K562 (cell line): ENCODE measurements around the gene CDCA3. TPM values are rescaled to one million over a fixed set of nuclear protein-coding genes. Genes with fewer than 3 reads are reported as not detected.

Experiments used
- ATAC-seq: fragments of 200-7000 bp; cut with Tn5 transposase; 3 replicates; pipeline ENCODE4 v1.9.1; 2020; ENCODE audit warnings: moderate library complexity
- BruUV-seq: library from RNA; stranded (reverse); fragments of 400-500 nt; replicated peaks from 2 replicates; lab custom pipeline; 2021; lab: Mats Ljungman, UMichigan
- CTCF ChIA-PET: fragments of 300-600 bp; formaldehyde crosslinking; extraction: SDS; loops from one replicate; lab custom pipeline; 2021; ENCODE audit warnings: low intra/inter-chr PET ratio; lab: Yijun Ruan, JAX
- POLR2A ChIA-PET: fragments of 300-600, 350-650 bp; sonication (Branson Sonifier 250); formaldehyde crosslinking; extraction: SDS; loops from one replicate; lab custom pipeline; 2021; ENCODE audit warnings: antibody characterized with exemption, inconsistent platforms; lab: Yijun Ruan, JAX
- DNase-seq, 4 experiments: peaks; one replicate each; pipeline versions ENCODE4 v3.0.0 to v3.0.0-alpha.2; 2011 to 2018; ENCODE audit warnings: low spot score in 3 of 4, mixed read lengths in 3 of 4; ENCODE audit errors: extremely low read depth in 1 of 4
- FAIRE-seq: peaks from 2 replicates; lab custom pipeline; 2011; peaks lifted over from hg19 to GRCh38; lab: Jason Lieb, UNC
- H2AFZ ChIP-seq: 2 replicates; pipeline ENCODE4 v1.6.0; 2011; ENCODE audit warnings: low read depth, low read length, control low read depth, inconsistent platforms
- H3K27ac ChIP-seq: fragments of 200-600 bp; 3 replicates; pipeline ENCODE4 v1.8.0; 2011; ENCODE audit warnings: low read depth, mild to moderate bottlenecking, control low read depth, inconsistent platforms, low read length, moderate library complexity, mixed read lengths; ENCODE audit errors: extremely low read depth
- H3K27me3 ChIP-seq, 2 experiments: fragments of 300-600 bp in 1 of 2; 2 replicates in 1 of 2; 3 replicates in 1 of 2; pipeline versions ENCODE4 v1.6.0 to v1.8.0; 2011; ENCODE audit warnings: inconsistent platforms in 2 of 2, low read length in 2 of 2, mild to moderate bottlenecking in 1 of 2, mixed read lengths in 1 of 2, moderate library complexity in 1 of 2; ENCODE audit not compliant: control insufficient read depth in 2 of 2, insufficient read depth in 2 of 2
- H3K36me3 ChIP-seq: fragments of 300-600 bp; 3 replicates; pipeline ENCODE4 v1.8.0; 2011; ENCODE audit warnings: mild to moderate bottlenecking, low read length, inconsistent platforms; ENCODE audit not compliant: control insufficient read depth, insufficient read depth
- H3K4me1 ChIP-seq, 2 experiments: fragments of 200-600 bp in 1 of 2; replicated peaks in 1 of 2; 2 replicates in 1 of 2; 3 replicates in 1 of 2; pipeline versions ENCODE4 v1.5.1 to v1.8.0; 2011; ENCODE audit warnings: inconsistent platforms in 2 of 2, low read length in 2 of 2, mild to moderate bottlenecking in 1 of 2, mixed read lengths in 1 of 2, moderate library complexity in 1 of 2; ENCODE audit not compliant: control insufficient read depth in 2 of 2, insufficient read depth in 2 of 2
- H3K4me2 ChIP-seq: 2 replicates; pipeline ENCODE4 v1.6.1; 2011; ENCODE audit warnings: low read length, control low read depth, inconsistent platforms, mixed read lengths; ENCODE audit not compliant: insufficient read depth
- H3K4me3 ChIP-seq: fragments of 200-600 bp; sonication (generic), shearing (Covaris generic); 2 replicates; pipeline ENCODE4 v1.5.1; 2016; ENCODE audit warnings: control low read depth, inconsistent platforms
- H3K79me2 ChIP-seq: fragments of 200-600 bp; 3 replicates; pipeline ENCODE4 v1.8.0; 2011; ENCODE audit warnings: low read length, inconsistent platforms; ENCODE audit not compliant: control insufficient read depth, insufficient read depth
- H3K9ac ChIP-seq, 2 experiments: 2 replicates each; pipeline versions ENCODE4 v1.6.0 to v1.6.1; 2011; ENCODE audit warnings: low read depth in 2 of 2, low read length in 2 of 2, control low read depth in 1 of 2, inconsistent platforms in 1 of 2, mild to moderate bottlenecking in 1 of 2, mixed read lengths in 1 of 2; ENCODE audit not compliant: insufficient read depth in 1 of 2
- H3K9me1 ChIP-seq: one replicate; pipeline ENCODE4 v1.6.0; 2011; ENCODE audit warnings: inconsistent platforms, mild to moderate bottlenecking, low read length, moderate library complexity; ENCODE audit not compliant: control insufficient read depth, insufficient read depth
- H3K9me3 ChIP-seq: replicated peaks from 2 replicates; pipeline ENCODE4 v1.5.1; 2011; ENCODE audit warnings: low read depth, low read length, inconsistent platforms; ENCODE audit not compliant: control insufficient read depth, insufficient read depth
- H4K20me1 ChIP-seq: replicated peaks from 2 replicates; pipeline ENCODE4 v1.6.1; 2011; ENCODE audit warnings: low read length, inconsistent platforms, mixed read lengths; ENCODE audit not compliant: control insufficient read depth, insufficient read depth
- ARID1B ChIP-seq: fragments of 450-650 bp; IDR thresholded peaks from 2 replicates; pipeline ENCODE4 v1.6.1; 2016; ENCODE audit warnings: antibody characterized with exemption, mild to moderate bottlenecking, inconsistent platforms
- BMI1 ChIP-seq: fragments of 150-350 bp; IDR thresholded peaks from 2 replicates; pipeline ENCODE4 v1.6.1; 2014; ENCODE audit warnings: low read length
- CCNT2 ChIP-seq: IDR thresholded peaks from 2 replicates; pipeline ENCODE4 v1.6.1; 2011; ENCODE audit warnings: borderline replicate concordance, low read depth, mild to moderate bottlenecking, moderate library complexity, mixed read lengths, low read length; ENCODE audit not compliant: insufficient read length; ENCODE audit errors: extremely low read depth
- CHD4 ChIP-seq: fragments of 200-600 bp; sonication (generic); IDR thresholded peaks from 3 replicates; pipeline ENCODE4 v1.6.1; 2012; ENCODE audit warnings: low read depth, mild to moderate bottlenecking, mixed read lengths, low read length, inconsistent platforms; ENCODE audit not compliant: insufficient read depth, insufficient replicate concordance, poor library complexity, severe bottlenecking
- FOXP1 ChIP-seq: sonication (generic); formaldehyde crosslinking; IDR thresholded peaks from 2 replicates; pipeline ENCODE4 v1.8.0; 2022; ENCODE audit warnings: mild to moderate bottlenecking, missing genetic modification reagents
- ILK ChIP-seq: fragments of 450-650 bp; IDR thresholded peaks from 2 replicates; pipeline ENCODE4 v1.6.1; 2016; ENCODE audit warnings: missing genetic modification characterization, low read depth, mild to moderate bottlenecking, missing compliant biosample characterization, moderate library complexity, borderline replicate concordance
- KDM1A ChIP-seq, 2 experiments: fragments of 450-650 bp; IDR thresholded peaks; 2 replicates each; pipeline ENCODE4 v1.6.1; 2016; ENCODE audit warnings: mild to moderate bottlenecking in 2 of 2
- PKNOX1 ChIP-seq: fragments of 450-650 bp; IDR thresholded peaks from 2 replicates; pipeline ENCODE4 v1.6.1; 2016
- PTBP1 ChIP-seq: fragments of 200-400 bp; formaldehyde crosslinking; IDR thresholded peaks from 2 replicates; pipeline ENCODE4 v1.6.1; 2017; ENCODE audit warnings: low read depth, low read length
- RFX5 ChIP-seq: IDR thresholded peaks from 2 replicates; pipeline ENCODE4 v1.6.1; 2011; ENCODE audit warnings: low read depth, mild to moderate bottlenecking, improper control_type of control experiment, low read length
- SAP30 ChIP-seq: fragments of 200-600 bp; sonication (generic); IDR thresholded peaks from 2 replicates; pipeline ENCODE4 v1.6.1; 2012; ENCODE audit warnings: borderline replicate concordance, low read depth, mild to moderate bottlenecking, moderate library complexity, low read length, control low read depth, inconsistent platforms; ENCODE audit not compliant: insufficient read depth, poor library complexity, severe bottlenecking
- SMAD1 ChIP-seq: fragments of 150-350 bp; IDR thresholded peaks from 2 replicates; pipeline ENCODE4 v1.6.1; 2014; ENCODE audit warnings: low read length, low read depth; ENCODE audit not compliant: partially characterized antibody
- TCF7L2 ChIP-seq: fragments of 150-350 bp; IDR thresholded peaks from 2 replicates; pipeline ENCODE4 v1.6.1; 2016; ENCODE audit warnings: low read depth, mild to moderate bottlenecking, low read length, moderate library complexity
- THRAP3 ChIP-seq: fragments of 450-650 bp; IDR thresholded peaks from 2 replicates; pipeline ENCODE4 v1.6.1; 2016; ENCODE audit warnings: mild to moderate bottlenecking, inconsistent platforms, borderline replicate concordance
- ZNF384 ChIP-seq: IDR thresholded peaks from 2 replicates; pipeline ENCODE4 v1.6.1; 2012; ENCODE audit warnings: low read depth, low read length, improper control_type of control experiment
- WGBS: fragments of 100-300 bp; shearing (Covaris generic); methylation state at CpG from one replicate; pipeline ENCODE4 v1.1.6; 2016; ENCODE audit warnings: low coverage, mixed read lengths; ENCODE audit not compliant: insufficient coverage; ENCODE audit errors: missing lambda C conversion rate; 5-methylcytosine and 5-hydroxymethylcytosine counted together
- in situ Hi-C: fragments of 300-500 bp; cut with MboI; formaldehyde crosslinking; loops from 4 replicates; pipeline ENCODE4 v1.15.0; 2018; ENCODE audit warnings: inconsistent platforms, mixed read lengths
- intact Hi-C: fragments of 100-400 bp; cut with micrococcal nuclease; formaldehyde crosslinking; loops from 2 replicates; pipeline ENCODE4 v1.14.2; 2022
- polyA plus RNA-seq, 8 experiments: library from polyadenylated mRNA; depleted of rRNA in 4 of 8; stranded (reverse) in 5 of 8; unstranded in 3 of 8; fragments of >200 nt; fragmentation: Nextera tagmentation in 2 of 8; fragmentation: Illumina TruSeq in 1 of 8; extraction: Ambion mirVana in 2 of 8; extraction: Trizol in 1 of 8; gene quantifications; 2 replicates each; pipeline versions ENCODE4 v1.2.1 to v1.2.3, GENCODE V29; 2011 to 2014; ENCODE audit warnings: inconsistent platforms in 1 of 8, missing spikeins in 1 of 8
- total RNA-seq, 7 experiments: library from RNA; depleted of rRNA in 6 of 7; stranded (reverse); fragments of >200 nt in 6 of 7; fragmentation: Illumina TruSeq in 2 of 7; extraction: Trizol in 2 of 7; gene quantifications; 2 replicates each; pipeline versions ENCODE4 v1.2.1 to v1.2.3, GENCODE V29; 2011 to 2021; ENCODE audit warnings: low replicate concordance in 1 of 7
- TF ChIP-seq, protein P1 (sequence below): sonication (generic); formaldehyde crosslinking; IDR thresholded peaks from 2 replicates; pipeline ENCODE4 v1.8.0; 2022; ENCODE audit warnings: missing genetic modification reagents, mild to moderate bottlenecking, moderate library complexity, borderline replicate concordance
- TF ChIP-seq, protein P2 (sequence below): fragments of 450-650 bp; conservative IDR thresholded peaks from 2 replicates; pipeline ENCODE4 v1.6.1; 2016; ENCODE audit warnings: missing genetic modification characterization, low read depth, mild to moderate bottlenecking, missing compliant biosample characterization, moderate library complexity

Gene CDCA3
- total and polyA plus RNA-seq, 9 of the 15 experiments (the other 6 are each of a cell fraction or from before 2014, with no cell fraction given): 24.2 to 80.8 (median 55.1) TPM

DNA sequence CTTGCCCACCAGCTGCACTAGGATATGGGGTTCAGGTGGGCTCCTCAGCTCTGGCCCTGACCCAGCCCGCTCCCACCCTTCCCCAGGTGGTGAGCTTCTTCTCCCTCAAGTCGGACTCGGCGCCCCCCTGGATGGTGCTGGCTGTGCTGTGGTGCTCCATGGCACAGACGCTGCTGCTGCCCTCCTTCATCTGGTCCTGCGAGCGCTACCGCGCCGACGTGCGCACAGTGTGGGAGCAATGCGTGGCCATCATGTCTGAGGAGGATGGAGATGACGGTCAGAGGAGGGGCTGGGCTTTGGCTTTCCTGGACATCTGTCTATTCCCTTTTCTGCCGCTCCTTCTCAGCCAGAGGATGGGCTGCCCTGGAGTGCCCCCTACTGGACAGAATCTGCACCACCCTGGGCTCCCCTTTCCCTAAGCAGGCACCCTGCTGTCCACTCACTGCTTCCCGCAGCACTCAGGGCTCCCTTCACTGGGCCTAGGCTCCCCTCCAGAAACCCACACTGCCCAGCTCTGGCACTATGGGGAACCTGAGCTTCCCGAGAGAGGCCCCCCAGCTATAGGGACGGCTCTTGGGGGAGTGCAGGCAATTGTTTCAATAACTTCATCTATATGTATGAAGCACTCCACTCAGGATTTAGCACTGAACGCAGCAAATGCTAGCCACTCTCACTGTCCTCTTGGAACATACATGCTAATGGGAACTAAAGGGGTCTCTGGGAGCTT is 25.5 kb downstream of the CDCA3 start (continued):
- TF ChIP-seq KDM1A (IDR thresholded peaks at IDR 0.05) (peak in 1 of 2 experiments; percentile 41; a peak in 1 of 4 replicates), THRAP3 (no peak), ARID1B (no peak), CHD4 (no peak), RFX5 (no peak), ZNF384 (no peak), SAP30 (no peak)
- TF ChIP-seq, protein P1, sequence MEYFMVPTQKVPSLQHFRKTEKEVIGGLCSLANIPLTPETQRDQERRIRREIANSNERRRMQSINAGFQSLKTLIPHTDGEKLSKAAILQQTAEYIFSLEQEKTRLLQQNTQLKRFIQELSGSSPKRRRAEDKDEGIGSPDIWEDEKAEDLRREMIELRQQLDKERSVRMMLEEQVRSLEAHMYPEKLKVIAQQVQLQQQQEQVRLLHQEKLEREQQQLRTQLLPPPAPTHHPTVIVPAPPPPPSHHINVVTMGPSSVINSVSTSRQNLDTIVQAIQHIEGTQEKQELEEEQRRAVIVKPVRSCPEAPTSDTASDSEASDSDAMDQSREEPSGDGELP: peak; percentile 51; the same call in 1 of the 2 replicates

- Histone ChIP-seq H3K9ac (peak overlapping the region in 1 of 2 experiments; percentile 58; a peak in 1 of 4 replicates), H3K4me3 (no peak overlapping the region), H3K9me3 (no peaks in the 10 kb centered on the region), H3K4me2 (no peak overlapping the region), H3K4me1 (peaks cover 18 to 53% of the 10 kb centered on the region in 2 experiments; a peak in 4 of 5 replicates), H3K36me3 (peaks cover 3% of the 10 kb centered on the region; the same call in 1 of the 3 replicates), H3K79me2 (peaks cover 20% of the 10 kb centered on the region), H3K27me3 (peaks cover 0 to 4% of the 10 kb centered on the region in 2 experiments; a peak in 2 of 5 replicates), H2AFZ (no peak overlapping the region), H3K27ac (no peak overlapping the region), H4K20me1 (no peaks in the 10 kb centered on the region), H3K9me1 (no peaks in the 10 kb centered on the region)
- in situ Hi-C loops (no loop called here), intact Hi-C loops (loop anchor here (1.0 to 10.0 kb wide), 5 partner anchors 48 to 270 kb away; partner anchors contain the start of genes IFFO1 and MLF2)
- FAIRE-seq (no peak), DNase-seq (no peak), ATAC-seq (no peak)
- ChIA-PET POLR2A (interaction anchor here (0.6 to 0.7 kb wide), 2 partner anchors 9 to 222 kb away, joined by 3 to 5 read pairs; no protein-coding TSS in a partner anchor), CTCF (interaction anchor here (1.2 to 1.9 kb wide), 3 partner anchors 71 to 257 kb away, joined by 3 to 15 read pairs (median 6); partner anchors contain the start of gene MLF2)
- BruUV-seq: no TSS peak
- 37% methylated on average over 11 of the region's 12 CpGs for WGBS
- TF ChIP-seq CCNT2: no peak
- no peak for TF ChIP-seq SMAD1
- no peak for TF ChIP-seq TCF7L2
- no peak for TF ChIP-seq FOXP1
- no peak for TF ChIP-seq PTBP1
- TF ChIP-seq PKNOX1: no peak
- TF ChIP-seq, protein P2, sequence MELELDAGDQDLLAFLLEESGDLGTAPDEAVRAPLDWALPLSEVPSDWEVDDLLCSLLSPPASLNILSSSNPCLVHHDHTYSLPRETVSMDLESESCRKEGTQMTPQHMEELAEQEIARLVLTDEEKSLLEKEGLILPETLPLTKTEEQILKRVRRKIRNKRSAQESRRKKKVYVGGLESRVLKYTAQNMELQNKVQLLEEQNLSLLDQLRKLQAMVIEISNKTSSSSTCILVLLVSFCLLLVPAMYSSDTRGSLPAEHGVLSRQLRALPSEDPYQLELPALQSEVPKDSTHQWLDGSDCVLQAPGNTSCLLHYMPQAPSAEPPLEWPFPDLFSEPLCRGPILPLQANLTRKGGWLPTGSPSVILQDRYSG: no peak
- no peak for TF ChIP-seq BMI1
- TF ChIP-seq ILK (tag): no peak
Observed at GRCh38 chr12:6824901-6825381, 26.1 kb downstream of the CDCA3 start.
